Mesodermal cell (in vitro differentiated cells): ENCODE measurements around the gene CEP70.

ENCODE experiments used
- H3K27ac ChIP-seq: 2 replicates; pipeline ENCODE4 v1.7.0; 2013; ENCODE audit warnings: mild to moderate bottlenecking, low read depth, low read length, moderate library complexity; ENCODE audit not compliant: severe bottlenecking
- H3K36me3 ChIP-seq: 2 replicates; pipeline ENCODE4 v1.7.1; 2013; ENCODE audit warnings: mild to moderate bottlenecking, low read length, moderate library complexity; ENCODE audit not compliant: control insufficient read depth, insufficient read depth
- H3K4me1 ChIP-seq: one replicate; pipeline ENCODE4 v1.7.1; 2013; ENCODE audit warnings: mild to moderate bottlenecking, low read length; ENCODE audit not compliant: insufficient read depth, control insufficient read depth, poor library complexity, severe bottlenecking
- H3K4me3 ChIP-seq: 2 replicates; pipeline ENCODE4 v1.7.0; 2013; ENCODE audit warnings: low read length, control low read depth, mild to moderate bottlenecking; ENCODE audit not compliant: insufficient read depth, poor library complexity, severe bottlenecking; ENCODE audit errors: extremely low read depth
- H3K9me3 ChIP-seq: 2 replicates; pipeline ENCODE4 v1.7.1; 2013; ENCODE audit warnings: mild to moderate bottlenecking, low read length, moderate library complexity; ENCODE audit not compliant: control insufficient read depth
- WGBS, 2 experiments: methylation state at CpG; one replicate each; pipeline ENCODE4 v1.1.5; 2013; ENCODE audit warnings: missing lambda C conversion rate in 2 of 2; ENCODE audit not compliant: insufficient coverage in 2 of 2; 5-methylcytosine and 5-hydroxymethylcytosine counted together

The CEP70 gene

GRCh38 chr3:138469874-138470273 lies 124.2 kb downstream of the CEP70 start:
- Histone ChIP-seq H3K27ac (no peak overlapping the region), H3K4me3 (no peak overlapping the region)
- 71 to 93% methylated on average over 1 to 6 of the region's 6 CpGs for WGBS, 2 experiments

GRCh38 chr3:138468886-138469285 lies 125.2 kb downstream of the CEP70 start:
- Histone ChIP-seq H3K27ac (no peak overlapping the region), H3K9me3 (no peaks in the 10 kb centered on the region), H3K36me3 (no peaks in the 10 kb centered on the region), H3K4me1 (peaks cover 9% of the 10 kb centered on the region), H3K4me3 (no peak overlapping the region)
- 82 to 100% methylated on average over 2 of the region's 2 CpGs for whole genome bisulfite sequencing, 2 experiments

More at GRCh38 chr3:138469874-138470273, 124.2 kb downstream of the CEP70 start:
- Histone ChIP-seq H3K4me1 (peaks cover 9% of the 10 kb centered on the region), H3K36me3 (no peaks in the 10 kb centered on the region), H3K9me3 (no peaks in the 10 kb centered on the region)

- WGBS, 2 experiments: 79 to 84% methylated on average over 6 of the region's 6 CpGs
- Histone ChIP-seq H3K27ac (no peak overlapping the region), H3K36me3 (no peaks in the 10 kb centered on the region), H3K4me1 (peaks cover 9% of the 10 kb centered on the region), H3K4me3 (no peak overlapping the region), H3K9me3 (no peaks in the 10 kb centered on the region)
Measured at GRCh38 chr3:138468451-138468850, 125.6 kb downstream of the CEP70 start.

GRCh38 chr3:138467931-138468330 lies 126.1 kb downstream of the CEP70 start:
- Histone ChIP-seq H3K4me1 (peaks cover 9% of the 10 kb centered on the region), H3K27ac (no peak overlapping the region), H3K9me3 (no peaks in the 10 kb centered on the region), H3K36me3 (no peaks in the 10 kb centered on the region), H3K4me3 (no peak overlapping the region)
- WGBS, 2 experiments: 85 to 100% methylated on average over 1 to 2 of the region's 5 CpGs

- no peaks in the 10 kb centered on the region for H3K36me3 ChIP-seq
- no peaks in the 10 kb centered on the region for H3K9me3 ChIP-seq
- WGBS, 2 experiments: 89 to 94% methylated on average over 2 of the region's 2 CpGs
- H3K4me1 ChIP-seq: no peaks in the 10 kb centered on the region
- no peak overlapping the region for H3K4me3 ChIP-seq
- H3K27ac ChIP-seq: no peak overlapping the region
Measured at GRCh38 chr3:138465925-138466324, 128.1 kb downstream of the CEP70 start.

DNA sequence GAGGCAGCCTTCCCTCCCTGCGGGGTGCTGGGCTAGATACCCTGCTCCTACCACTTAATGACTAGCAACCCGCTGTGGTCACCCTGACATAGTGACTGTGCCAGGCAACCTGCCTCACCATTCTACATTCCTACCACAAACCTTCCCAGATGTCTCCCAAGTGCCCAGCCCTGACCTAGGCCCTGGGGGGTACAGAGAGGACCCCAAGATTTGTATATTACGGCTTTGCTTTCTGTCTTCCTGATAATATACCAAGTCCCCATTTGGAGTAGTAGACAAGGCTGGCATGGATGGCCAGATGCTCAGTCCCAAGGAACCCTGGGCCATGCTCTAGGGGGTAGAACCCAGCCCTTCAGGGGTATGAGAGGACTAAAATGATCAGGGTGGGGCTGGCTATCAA lies 128.6 kb downstream of the CEP70 start:
- no peaks in the 10 kb centered on the region for H3K4me1 ChIP-seq
- H3K9me3 ChIP-seq: no peaks in the 10 kb centered on the region
- WGBS, 2 experiments: 81 to 94% methylated on average over 2 to 3 of the region's 3 CpGs
- no peaks in the 10 kb centered on the region for H3K36me3 ChIP-seq
- H3K4me3 ChIP-seq: no peak overlapping the region
- no peak overlapping the region for H3K27ac ChIP-seq

GRCh38 chr3:138464491-138464860 lies 129.6 kb downstream of the CEP70 start:
- H3K27ac ChIP-seq: no peak overlapping the region
- H3K4me3 ChIP-seq: no peak overlapping the region
- no peaks in the 10 kb centered on the region for H3K36me3 ChIP-seq
- no peaks in the 10 kb centered on the region for H3K9me3 ChIP-seq
- WGBS, 2 experiments: 60 to 82% methylated on average over 2 of the region's 2 CpGs
- H3K4me1 ChIP-seq: no peaks in the 10 kb centered on the region

- H3K4me1 ChIP-seq: no peaks in the 10 kb centered on the region
- no peak overlapping the region for H3K27ac ChIP-seq
- WGBS, 2 experiments: 84 to 93% methylated on average over 6 of the region's 6 CpGs
- no peaks in the 10 kb centered on the region for H3K36me3 ChIP-seq
- no peaks in the 10 kb centered on the region for H3K9me3 ChIP-seq
- no peak overlapping the region for H3K4me3 ChIP-seq
Measured at GRCh38 chr3:138463724-138464490, 130.2 kb downstream of the CEP70 start.

DNA sequence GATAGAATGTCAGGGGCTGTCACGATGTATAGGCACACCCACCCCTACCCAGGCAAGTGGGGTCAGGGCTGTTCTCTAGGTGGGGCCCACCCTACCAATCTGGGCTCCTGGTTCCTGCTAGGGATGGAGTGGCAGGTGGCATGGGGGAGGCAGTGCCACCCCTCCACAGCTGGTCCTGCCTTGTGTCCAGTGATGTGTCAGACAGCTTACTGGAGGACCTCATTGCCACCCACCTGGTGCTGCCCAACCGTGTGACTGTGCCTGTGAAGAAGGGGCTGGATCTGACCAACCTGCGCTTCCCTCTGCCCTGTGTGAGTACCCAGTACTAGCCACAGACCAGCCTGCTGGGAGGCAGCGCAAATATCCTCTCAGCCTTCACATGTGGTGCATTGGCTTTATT lies 132.2 kb downstream of the CEP70 start:
- no peaks in the 10 kb centered on the region for H3K36me3 ChIP-seq
- no peaks in the 10 kb centered on the region for H3K9me3 ChIP-seq
- 82 to 96% methylated on average over 3 of the region's 4 CpGs for WGBS, 2 experiments
- H3K27ac ChIP-seq: no peak overlapping the region
- H3K4me3 ChIP-seq: no peak overlapping the region
- H3K4me1 ChIP-seq: no peaks in the 10 kb centered on the region

DNA sequence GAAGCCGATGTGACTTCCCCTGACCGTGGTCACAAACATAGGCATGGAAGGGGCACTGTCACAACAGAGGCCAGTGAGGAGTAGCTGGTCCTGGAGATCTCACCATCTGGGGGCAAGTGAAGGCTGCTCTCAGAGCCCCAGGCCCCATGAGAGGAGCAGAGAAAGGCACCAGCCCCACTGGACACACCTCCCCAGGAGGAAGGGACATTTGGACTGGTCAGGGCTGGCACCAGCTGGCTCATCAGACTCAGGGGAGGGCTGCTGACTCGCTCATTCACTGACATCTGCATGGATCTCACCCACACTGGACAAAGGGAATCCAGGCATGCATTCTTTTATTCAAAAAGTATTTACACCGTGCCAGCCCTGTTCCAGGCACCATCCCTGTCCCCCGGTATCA lies 132.8 kb downstream of the CEP70 start:
- Histone ChIP-seq H3K27ac (no peak overlapping the region), H3K9me3 (no peaks in the 10 kb centered on the region), H3K4me1 (no peaks in the 10 kb centered on the region), H3K36me3 (no peaks in the 10 kb centered on the region), H3K4me3 (no peak overlapping the region)
- WGBS, 2 experiments: 66 to 81% methylated on average over 3 of the region's 5 CpGs

DNA sequence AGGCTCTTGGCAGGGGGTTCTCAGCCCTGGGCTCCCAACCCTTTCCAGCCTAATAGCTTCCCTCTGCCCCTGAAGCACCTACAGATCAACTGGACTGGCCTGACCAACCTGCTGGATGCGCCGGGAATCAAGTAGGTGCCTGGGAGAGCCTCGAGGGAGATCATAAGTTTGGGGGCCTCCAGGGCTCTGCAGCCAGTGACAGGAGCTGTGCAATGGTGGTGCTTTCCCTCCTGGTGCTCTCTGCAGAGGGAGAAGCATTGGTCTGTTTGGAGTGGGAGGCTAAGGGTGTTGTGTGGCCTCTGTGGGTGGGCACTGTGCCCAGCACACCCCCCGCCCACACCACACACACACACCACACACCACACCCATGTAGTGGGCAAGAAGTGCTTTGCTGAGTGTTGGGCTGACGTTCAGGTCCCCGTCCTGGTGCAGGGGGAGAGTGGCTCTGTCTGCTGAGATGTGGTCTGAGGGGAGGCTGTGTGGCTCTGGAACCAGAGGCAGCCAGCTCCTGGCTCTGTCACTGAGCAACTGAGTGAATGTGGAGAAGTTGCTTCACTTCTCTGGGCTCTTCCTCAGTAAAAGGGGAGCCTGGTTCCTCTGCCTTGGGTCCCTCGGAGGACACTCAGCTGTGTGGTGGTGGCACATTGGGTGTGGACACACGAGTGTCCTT lies 133.4 kb downstream of the CEP70 start:
- 87 to 92% methylated on average over 5 to 7 of the region's 8 CpGs for WGBS, 2 experiments
- no peak overlapping the region for H3K4me3 ChIP-seq
- no peak overlapping the region for H3K27ac ChIP-seq
- H3K36me3 ChIP-seq: no peaks in the 10 kb centered on the region
- H3K9me3 ChIP-seq: no peaks in the 10 kb centered on the region
- H3K4me1 ChIP-seq: no peaks in the 10 kb centered on the region
